ENCODE measurements around the gene NFIA.

The NFIA gene

GRCh38 chr1:61318319-61319125, 236.2 kb downstream of the NFIA start:
- DNase-seq = no peak

GRCh38 chr1:61320575-61320974, 238.2 kb downstream of the NFIA start:
- DNase-seq = no peak

- no peak for DNase-seq
These were observed 239.8 kb downstream of the NFIA start for GRCh38 chr1:61322008-61322744.

GRCh38 chr1:61322769-61323168, 240.4 kb downstream of the NFIA start:
- no peak for DNase-seq

- no peak for DNase-seq
These were observed 241.4 kb downstream of the NFIA start for GRCh38 chr1:61323681-61324328.

GRCh38 chr1:61326713-61327112, 244.4 kb downstream of the NFIA start:
- DNase-seq = no peak

- no peak for DNase-seq
These were observed 245.1 kb downstream of the NFIA start for GRCh38 chr1:61327436-61327835.

- no peak for DNase-seq
These were observed 247.2 kb downstream of the NFIA start for GRCh38 chr1:61329556-61329955.

GRCh38 chr1:61330018-61330417, 247.7 kb downstream of the NFIA start:
- DNase-seq = no peak

GRCh38 chr1:61330571-61330970, 248.2 kb downstream of the NFIA start:
- no peak for DNase-seq

- peak in 1 of 2 donors; percentile 2 for DNase-seq
These were observed 249.9 kb downstream of the NFIA start for GRCh38 chr1:61332196-61332753.

GRCh38 chr1:61332796-61333195, 250.4 kb downstream of the NFIA start:
- no peak for DNase-seq

- no peak for DNase-seq
These were observed 252.6 kb downstream of the NFIA start for GRCh38 chr1:61334718-61335589.

- DNase-seq = no peak
These were observed 254.7 kb downstream of the NFIA start for GRCh38 chr1:61337037-61337436.

- DNase-seq = no peak
These were observed 255.1 kb downstream of the NFIA start for GRCh38 chr1:61337441-61337951.

- DNase-seq = no peak
These were observed 255.9 kb downstream of the NFIA start for GRCh38 chr1:61337981-61338848.

GRCh38 chr1:61338899-61339298, 256.5 kb downstream of the NFIA start:
- no peak for DNase-seq

- no peak for DNase-seq
These were observed 259.1 kb downstream of the NFIA start for GRCh38 chr1:61341426-61341825.

GRCh38 chr1:61343734-61344420, 261.5 kb downstream of the NFIA start:
- DNase-seq = no peak

- DNase-seq = no peak
These were observed 262.3 kb downstream of the NFIA start for GRCh38 chr1:61344696-61345095.
